Left ventricle myocardium inferior (tissue), 1 donor: ENCODE data around the gene TBC1D14. TPM values are rescaled to one million over a fixed set of nuclear protein-coding genes. Genes with fewer than 3 reads are reported as not detected.

Source experiments
- DNase-seq: peaks from one replicate; pipeline ENCODE4 v3.0.0-alpha.2; 2020
- H3K27ac ChIP-seq: fragments of 200-600 bp; replicated peaks from 2 replicates; pipeline ENCODE4 v1.8.0; 2021
- H3K27me3 ChIP-seq: fragments of 200-600 bp; 2 replicates; pipeline ENCODE4 v1.8.0; 2021; ENCODE audit warnings: low read depth
- H3K36me3 ChIP-seq: fragments of 200-600 bp; 2 replicates; pipeline ENCODE4 v1.8.0; 2021
- H3K4me1 ChIP-seq: fragments of 200-600 bp; 2 replicates; pipeline ENCODE4 v1.8.0; 2021
- H3K4me3 ChIP-seq: fragments of 200-600 bp; 2 replicates; pipeline ENCODE4 v1.8.0; 2021; ENCODE audit warnings: mild to moderate bottlenecking, moderate library complexity
- H3K9me3 ChIP-seq: fragments of 200-600 bp; replicated peaks from 2 replicates; pipeline ENCODE4 v1.8.0; 2021
- CTCF ChIP-seq: fragments of 200-600 bp; IDR thresholded peaks from 2 replicates; pipeline ENCODE4 v1.8.0; 2021; ENCODE audit warnings: antibody characterized with exemption, mild to moderate bottlenecking, borderline replicate concordance
- intact Hi-C: fragments of 100-400 bp; cut with micrococcal nuclease; formaldehyde crosslinking; loops from one replicate; pipeline ENCODE4 v1.11.0; 2022
- total RNA-seq: library from RNA; stranded (reverse); fragmentation: NEBNext Ultra II Directional; extraction: Animal tissue kit (Norgen Biotek cat#: 25700); gene quantifications from one replicate; pipeline ENCODE4 v1.2.1, GENCODE V29; 2021
- donor health status: DM: no; HTN: yes; CAD: no; lungs with severe emphysema.

TBC1D14 gene
- total RNA-seq, 1 donor from 2014 or later: 36.1 TPM

GRCh38 chr4:7007944-7008343 is 98.3 kb downstream of the TBC1D14 start:
- Histone ChIP-seq H3K27ac (no peak overlapping the region), H3K36me3 (peaks cover 89% of the 10 kb centered on the region), H3K4me3 (no peak overlapping the region), H3K27me3 (no peaks in the 10 kb centered on the region), H3K9me3 (no peaks in the 10 kb centered on the region), H3K4me1 (peaks cover 12% of the 10 kb centered on the region)
- no peak for DNase-seq
- intact Hi-C loops: no loop called here
- no peak for TF ChIP-seq CTCF

- Histone ChIP-seq H3K9me3 (no peaks in the 10 kb centered on the region), H3K27me3 (no peaks in the 10 kb centered on the region), H3K36me3 (peaks cover 90% of the 10 kb centered on the region), H3K4me1 (peaks cover 12% of the 10 kb centered on the region), H3K4me3 (no peak overlapping the region), H3K27ac (peak overlapping the region; percentile 22)
- no peak for DNase-seq
- TF ChIP-seq CTCF: no peak
- intact Hi-C loops: no loop called here
Measured at GRCh38 chr4:7009564-7009963, 99.9 kb downstream of the TBC1D14 start.

DNA sequence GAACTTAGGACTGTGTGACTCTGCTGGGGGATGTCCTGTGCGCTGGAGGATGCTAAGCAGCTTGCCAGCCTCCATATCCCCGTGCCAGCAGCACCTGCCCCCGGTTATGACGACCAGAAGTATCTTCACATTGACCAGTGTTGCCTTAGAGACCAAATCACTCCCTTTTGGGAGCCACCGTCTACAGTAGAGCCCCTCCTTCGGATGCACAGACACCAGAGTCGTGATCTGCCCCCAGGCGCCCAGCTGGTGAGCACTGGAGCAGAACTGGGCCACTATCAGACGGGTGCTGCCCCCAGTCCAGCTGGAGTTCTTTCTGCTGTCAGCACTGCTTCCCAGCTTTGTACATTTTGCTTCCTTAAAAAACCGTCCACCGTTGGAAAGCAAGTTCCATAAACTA is 103.5 kb downstream of the TBC1D14 start:
- no peaks in the 10 kb centered on the region for H3K9me3 ChIP-seq
- H3K4me3 ChIP-seq: no peak overlapping the region
- intact Hi-C loops: no loop called here
- no peaks in the 10 kb centered on the region for H3K27me3 ChIP-seq
- no peak for DNase-seq
- H3K27ac ChIP-seq: no peak overlapping the region
- TF ChIP-seq CTCF: no peak
- H3K4me1 ChIP-seq: peaks cover 21% of the 10 kb centered on the region
- H3K36me3 ChIP-seq: peaks cover 86% of the 10 kb centered on the region

DNA sequence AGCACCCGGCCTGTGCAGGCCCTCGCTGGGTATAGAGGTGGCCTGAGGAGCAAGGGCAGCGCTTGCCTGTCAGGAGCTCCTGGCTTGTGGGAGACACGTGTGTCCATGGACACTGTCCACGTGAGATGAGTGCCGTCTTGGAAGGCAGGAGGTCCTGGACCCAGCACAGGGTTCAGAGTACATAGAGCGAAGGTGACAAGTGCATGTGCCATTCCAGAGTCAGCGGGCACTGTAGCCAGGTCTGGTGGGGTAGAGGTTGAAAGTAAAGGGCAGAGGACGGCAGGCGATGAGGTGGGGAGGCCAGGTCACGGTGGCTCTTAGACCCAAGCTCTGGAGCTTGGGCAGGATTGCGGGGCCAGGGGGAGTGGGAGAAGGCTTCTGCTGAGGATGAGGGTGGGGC is 105.2 kb downstream of the TBC1D14 start:
- no peak overlapping the region for H3K27ac ChIP-seq

GRCh38 chr4:7015383-7016035 is 105.9 kb downstream of the TBC1D14 start:
- H3K27me3 ChIP-seq: no peaks in the 10 kb centered on the region
- H3K27ac ChIP-seq: no peak overlapping the region
- no peak for DNase-seq
- intact Hi-C loops: no loop called here
- no peaks in the 10 kb centered on the region for H3K9me3 ChIP-seq
- H3K4me3 ChIP-seq: no peak overlapping the region
- peaks cover 72% of the 10 kb centered on the region for H3K36me3 ChIP-seq
- peaks cover 10% of the 10 kb centered on the region for H3K4me1 ChIP-seq
- TF ChIP-seq CTCF: no peak

More for the DNA sequence above, 105.2 kb downstream of the TBC1D14 start:
- Histone ChIP-seq H3K9me3 (no peaks in the 10 kb centered on the region), H3K27me3 (no peaks in the 10 kb centered on the region), H3K4me1 (peaks cover 13% of the 10 kb centered on the region), H3K4me3 (no peak overlapping the region), H3K36me3 (peaks cover 79% of the 10 kb centered on the region)
- TF ChIP-seq CTCF: no peak
- DNase-seq: no peak
- intact Hi-C loops: no loop called here
